PC-9 (cell line): ENCODE data around the gene SIX4. TPM values are rescaled to one million over a fixed set of nuclear protein-coding genes. Genes with fewer than 3 reads are reported as not detected.

Source experiments
- BruUV-seq: library from RNA; stranded (reverse); fragments of 400-500 nt; replicated peaks from 2 replicates; lab custom pipeline; 2021; lab: Mats Ljungman, UMichigan
- CTCF ChIA-PET: fragments of 300-600 bp; sonication (Branson Sonifier 250); formaldehyde crosslinking; loops from one replicate; lab custom pipeline; 2022; ENCODE audit warnings: antibody characterized with exemption; lab: Charles Lee
- POLR2A ChIA-PET: fragments of 300-600 bp; sonication (Branson Sonifier 250); formaldehyde crosslinking; loops from one replicate; lab custom pipeline; 2022; ENCODE audit warnings: antibody characterized with exemption; ENCODE audit not compliant: unreplicated experiment; lab: Charles Lee
- DNase-seq, 2 experiments: peaks; one replicate each; pipeline versions ENCODE4 v3.0.0 to v3.0.0-alpha.2; 2015 to 2022; ENCODE audit warnings: mixed read lengths in 1 of 2
- H2AFZ ChIP-seq: fragments of 200-600 bp; sonication (generic); 2 replicates; pipeline ENCODE4 v1.8.1; 2017; ENCODE audit warnings: antibody characterized with exemption
- H3F3A ChIP-seq: fragments of 200-600 bp; sonication (generic); 2 replicates; pipeline ENCODE4 v1.8.1; 2017; ENCODE audit warnings: antibody characterized with exemption, mild to moderate bottlenecking, low read depth; ENCODE audit not compliant: insufficient read depth
- H3K27ac ChIP-seq: fragments of 200-600 bp; sonication (generic); 2 replicates; pipeline ENCODE4 v1.6.1; 2016; ENCODE audit warnings: mixed run types
- H3K27me3 ChIP-seq: fragments of 200-600 bp; sonication (generic); 2 replicates; pipeline ENCODE4 v1.6.1; 2016; ENCODE audit warnings: low read depth, mixed run types; ENCODE audit not compliant: insufficient read depth
- H3K36me3 ChIP-seq: fragments of 200-600 bp; sonication (generic); 2 replicates; pipeline ENCODE4 v1.6.1; 2016; ENCODE audit warnings: low read depth, mixed run types
- H3K4me1 ChIP-seq: fragments of 200-600 bp; sonication (generic); replicated peaks from 2 replicates; pipeline ENCODE4 v1.6.1; 2016; ENCODE audit warnings: mixed run types; ENCODE audit not compliant: insufficient read depth
- H3K4me2 ChIP-seq: fragments of 200-600 bp; sonication (generic); 2 replicates; pipeline ENCODE4 v1.6.1; 2017; ENCODE audit warnings: mixed run types
- H3K4me3 ChIP-seq: fragments of 200-600 bp; sonication (generic); 2 replicates; pipeline ENCODE4 v1.6.1; 2016; ENCODE audit warnings: mixed run types
- H3K79me2 ChIP-seq: fragments of 200-600 bp; sonication (generic); 2 replicates; pipeline ENCODE4 v1.6.1; 2017; ENCODE audit warnings: low read depth, mixed run types
- H3K9me2 ChIP-seq: fragments of 200-600 bp; sonication (generic); 2 replicates; pipeline ENCODE4 v1.8.1; 2017; ENCODE audit warnings: mild to moderate bottlenecking; ENCODE audit not compliant: insufficient read depth
- H3K9me3 ChIP-seq: fragments of 200-600 bp; sonication (generic); 2 replicates; pipeline ENCODE4 v1.8.1; 2016; ENCODE audit warnings: low read depth; ENCODE audit not compliant: insufficient read depth
- H4K20me1 ChIP-seq: fragments of 200-600 bp; sonication (generic); 2 replicates; pipeline ENCODE4 v1.8.1; 2017; ENCODE audit not compliant: insufficient read depth
- EZH2 ChIP-seq: fragments of 200-600 bp; sonication (generic); IDR thresholded peaks from 2 replicates; pipeline ENCODE4 v1.8.0; 2017; ENCODE audit warnings: antibody characterized with exemption, low read depth
- intact Hi-C: fragments of 100-400 bp; cut with micrococcal nuclease; formaldehyde crosslinking; loops from one replicate; pipeline ENCODE4 v1.10.0; 2022; ENCODE audit not compliant: unreplicated experiment
- total RNA-seq: library from RNA; stranded (reverse); gene quantifications from 2 replicates; pipeline ENCODE4 v1.2.3, GENCODE V29; 2021
- TF ChIP-seq, protein P1 (sequence below): fragments of 200-600 bp; sonication (generic); conservative IDR thresholded peaks from 2 replicates; pipeline ENCODE4 v1.6.1; 2017; ENCODE audit warnings: mixed run types, antibody characterized with exemption, mild to moderate bottlenecking, moderate library complexity

SIX4 gene
- total RNA-seq, 1 experiment from 2014 or later: 31.0 TPM

DNA sequence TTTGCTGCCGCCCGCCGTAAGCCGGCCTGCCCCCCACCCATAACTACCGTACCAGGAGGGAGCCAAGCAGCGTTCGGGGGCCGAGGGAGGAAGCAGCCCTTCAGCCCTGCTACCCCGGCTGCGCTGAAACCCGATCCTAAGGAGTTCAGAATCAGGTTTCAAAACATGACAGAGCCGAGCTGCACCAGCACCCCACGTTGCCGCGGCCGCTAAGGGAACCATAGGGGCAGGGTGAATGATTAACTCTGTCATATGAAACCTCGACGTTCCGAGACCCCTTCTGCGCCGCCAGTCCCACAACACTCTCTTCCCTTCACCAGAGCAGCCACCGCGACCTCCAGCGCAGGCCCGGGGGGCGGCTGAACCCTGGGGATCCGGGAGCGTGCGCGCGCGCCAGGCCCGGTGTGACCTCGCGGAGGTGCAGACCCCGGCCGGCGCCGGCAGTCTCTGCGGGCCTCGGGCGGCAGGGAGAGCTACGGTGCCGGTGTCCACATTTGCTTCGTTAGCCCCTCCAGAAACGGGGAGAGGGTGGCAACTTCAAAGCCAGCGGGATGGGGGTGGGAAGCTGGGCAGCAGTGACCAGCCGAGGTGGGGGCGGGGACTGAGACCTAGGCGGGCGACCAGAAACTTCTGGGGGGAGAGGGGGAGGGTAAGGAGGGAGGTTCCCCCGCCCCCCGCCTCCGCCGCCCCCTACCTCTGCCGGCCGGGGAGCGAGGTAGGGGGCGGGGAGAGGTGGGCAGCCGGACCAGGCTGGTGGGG lies 1.6 kb downstream of the SIX4 start:
- peak overlapping the region; percentile 84 for H3K4me2 ChIP-seq
- peaks cover 70% of the 10 kb centered on the region for H3K79me2 ChIP-seq
- peak overlapping the region; percentile 78 for H3K4me3 ChIP-seq
- peaks cover 9% of the 10 kb centered on the region; the same call in 1 of the 2 replicates for H3F3A ChIP-seq
- ChIA-PET CTCF (interaction anchor here (0.6 to 0.9 kb wide), 3 partner anchors 53 to 974 kb away, joined by 3 to 10 read pairs (median 6); no protein-coding TSS in a partner anchor), POLR2A (interaction anchor here (0.5 to 0.7 kb wide), 5 partner anchors 60 to 1810 kb away, joined by 3 to 7 read pairs (median 6); no protein-coding TSS in a partner anchor)
- H3K9me2 ChIP-seq: no peaks in the 10 kb centered on the region
- no peaks in the 10 kb centered on the region for H3K27me3 ChIP-seq
- peaks cover 24% of the 10 kb centered on the region for H3K36me3 ChIP-seq
- intact Hi-C loops: loop anchor here (2.0 to 5.0 kb wide), 5 partner anchors 74 to 530 kb away; partner anchors contain the start of genes SIX1, SLC38A6 and TRMT5
- peak overlapping the region; percentile 88 for H2AFZ ChIP-seq
- no TSS peak for BruUV-seq
- no peaks in the 10 kb centered on the region for H3K9me3 ChIP-seq
- H3K27ac ChIP-seq: peak overlapping the region; percentile 80
- TF ChIP-seq EZH2: no peak
- TF ChIP-seq, protein P1, sequence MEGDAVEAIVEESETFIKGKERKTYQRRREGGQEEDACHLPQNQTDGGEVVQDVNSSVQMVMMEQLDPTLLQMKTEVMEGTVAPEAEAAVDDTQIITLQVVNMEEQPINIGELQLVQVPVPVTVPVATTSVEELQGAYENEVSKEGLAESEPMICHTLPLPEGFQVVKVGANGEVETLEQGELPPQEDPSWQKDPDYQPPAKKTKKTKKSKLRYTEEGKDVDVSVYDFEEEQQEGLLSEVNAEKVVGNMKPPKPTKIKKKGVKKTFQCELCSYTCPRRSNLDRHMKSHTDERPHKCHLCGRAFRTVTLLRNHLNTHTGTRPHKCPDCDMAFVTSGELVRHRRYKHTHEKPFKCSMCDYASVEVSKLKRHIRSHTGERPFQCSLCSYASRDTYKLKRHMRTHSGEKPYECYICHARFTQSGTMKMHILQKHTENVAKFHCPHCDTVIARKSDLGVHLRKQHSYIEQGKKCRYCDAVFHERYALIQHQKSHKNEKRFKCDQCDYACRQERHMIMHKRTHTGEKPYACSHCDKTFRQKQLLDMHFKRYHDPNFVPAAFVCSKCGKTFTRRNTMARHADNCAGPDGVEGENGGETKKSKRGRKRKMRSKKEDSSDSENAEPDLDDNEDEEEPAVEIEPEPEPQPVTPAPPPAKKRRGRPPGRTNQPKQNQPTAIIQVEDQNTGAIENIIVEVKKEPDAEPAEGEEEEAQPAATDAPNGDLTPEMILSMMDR: no peak
- H3K4me1 ChIP-seq: peaks cover 36% of the 10 kb centered on the region
- H4K20me1 ChIP-seq: peaks cover 19% of the 10 kb centered on the region
- peak; percentile 62 to 69 for DNase-seq

DNA sequence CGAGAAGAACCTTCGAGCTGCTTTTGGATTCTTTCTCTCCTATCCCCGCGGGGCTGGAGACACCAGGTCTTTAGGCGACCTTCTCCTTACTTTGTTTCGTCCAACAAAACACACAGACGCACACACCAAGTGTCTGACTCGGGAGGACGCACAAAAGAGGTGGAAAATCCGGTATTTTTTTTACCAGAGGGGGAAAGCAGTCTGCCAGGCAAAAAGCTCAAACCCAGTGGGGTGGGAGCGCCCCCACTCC lies 2.1 kb downstream of the SIX4 start:
- Histone ChIP-seq H3K27ac (peak overlapping the region; percentile 80), H3F3A (peaks cover 9% of the 10 kb centered on the region; the same call in 1 of the 2 replicates), H4K20me1 (peaks cover 19% of the 10 kb centered on the region), H3K4me1 (peaks cover 36% of the 10 kb centered on the region), H3K36me3 (peaks cover 29% of the 10 kb centered on the region), H3K4me2 (peak overlapping the region; percentile 84), H3K9me3 (no peaks in the 10 kb centered on the region), H3K9me2 (no peaks in the 10 kb centered on the region), H3K4me3 (peak overlapping the region; percentile 78), H3K79me2 (peaks cover 75% of the 10 kb centered on the region), H2AFZ (peak overlapping the region; percentile 88), H3K27me3 (no peaks in the 10 kb centered on the region)
- CTCF ChIA-PET: interaction anchor here (0.6 kb wide), 1 partner anchor 974 kb away, joined by 3 read pairs; no protein-coding TSS in a partner anchor
- BruUV-seq: TSS peak; percentile 25
- DNase-seq: no peak
- TF ChIP-seq, protein P1: no peak
- TF ChIP-seq EZH2: no peak
- POLR2A ChIA-PET: interaction anchor here (0.6 to 0.7 kb wide), 2 partner anchors 301 to 1810 kb away, joined by 3 to 4 read pairs; no protein-coding TSS in a partner anchor
- intact Hi-C loops: loop anchor here (2.0 to 5.0 kb wide), 5 partner anchors 73 to 530 kb away; partner anchors contain the start of genes SIX1, SLC38A6 and TRMT5

DNA sequence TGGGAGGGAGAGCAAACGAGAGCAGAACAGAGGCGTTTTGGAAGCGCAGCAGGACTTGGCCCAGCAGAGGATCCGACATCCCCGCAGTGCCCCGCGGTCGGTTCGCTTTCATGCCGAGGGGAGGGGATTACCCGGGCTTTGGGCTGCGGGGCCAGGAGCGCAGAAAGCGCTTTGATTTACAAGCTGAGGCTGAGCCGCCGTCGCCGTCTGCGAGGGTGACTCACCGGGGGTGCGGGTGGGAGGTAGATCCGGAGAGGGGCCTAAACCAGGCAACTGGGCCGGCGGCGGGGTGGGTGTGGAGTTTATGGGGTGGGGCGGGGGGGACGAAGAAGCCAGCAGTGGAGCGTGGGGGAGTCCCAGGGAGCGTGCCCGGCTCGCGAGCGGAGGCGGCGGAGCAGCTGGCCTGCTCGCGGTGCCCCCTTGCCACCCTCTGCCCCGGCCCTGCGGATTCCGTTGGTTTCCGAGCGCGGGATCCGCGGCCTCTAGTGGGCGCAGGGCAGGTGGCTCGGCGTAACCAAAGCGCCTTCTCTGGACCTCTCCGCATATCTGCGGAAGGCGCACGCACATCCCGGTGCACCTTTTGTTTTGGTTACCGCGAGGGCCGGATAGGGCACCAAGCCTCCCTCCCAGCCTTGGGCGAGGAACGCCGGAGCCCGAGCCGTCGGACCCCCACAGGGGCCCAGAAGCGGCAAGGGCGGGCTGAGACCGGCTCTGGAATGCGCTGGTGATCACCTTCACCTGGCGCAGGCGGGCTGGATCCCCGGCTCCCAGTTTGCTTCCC lies 2.6 kb downstream of the SIX4 start:
- H3K4me2 ChIP-seq: peak overlapping the region; percentile 84
- no peak for TF ChIP-seq EZH2
- TF ChIP-seq, protein P1: peak; percentile 58
- H3K9me3 ChIP-seq: no peaks in the 10 kb centered on the region
- ChIA-PET POLR2A (interaction anchor here (0.6 kb wide), 2 partner anchors 244 to 1811 kb away, joined by 3 to 11 read pairs; no protein-coding TSS in a partner anchor), CTCF (interaction anchor here (0.6 to 0.7 kb wide), 2 partner anchors 79 to 975 kb away, joined by 3 to 8 read pairs; no protein-coding TSS in a partner anchor)
- peak overlapping the region; percentile 88 for H2AFZ ChIP-seq
- intact Hi-C loops: loop anchor here (2.0 to 5.0 kb wide), 5 partner anchors 73 to 531 kb away; partner anchors contain the start of genes SIX1, SLC38A6 and TRMT5
- H3K36me3 ChIP-seq: peaks cover 29% of the 10 kb centered on the region
- DNase-seq: peak; percentile 47 to 69
- H4K20me1 ChIP-seq: peaks cover 19% of the 10 kb centered on the region
- H3K27ac ChIP-seq: peak overlapping the region; percentile 80
- BruUV-seq: no TSS peak
- H3K4me3 ChIP-seq: peak overlapping the region; percentile 78
- H3K27me3 ChIP-seq: no peaks in the 10 kb centered on the region
- H3K4me1 ChIP-seq: peaks cover 36% of the 10 kb centered on the region
- peaks cover 77% of the 10 kb centered on the region for H3K79me2 ChIP-seq
- H3F3A ChIP-seq: peaks cover 9% of the 10 kb centered on the region; the same call in 1 of the 2 replicates
- H3K9me2 ChIP-seq: no peaks in the 10 kb centered on the region
